ENCODE data around the gene TPM2.

TPM2 gene

GRCh38 chr9:35714579-35715252 lies 25.0 kb upstream of the TPM2 start:
- TF ChIP-seq TAF1 (IDR thresholded peaks at IDR 0.05; ENCODE audit: borderline replicate concordance, insufficient read depth, low read length) (no peak), SIN3A (IDR thresholded peaks at IDR 0.05; ENCODE audit: borderline replicate concordance, insufficient read depth, low read length) (no peak), FOXP2 (optimal IDR thresholded peaks at IDR 0.05; ENCODE audit: borderline replicate concordance, extremely low read depth, extremely low read length, insufficient read depth) (no peak), REST (IDR thresholded peaks at IDR 0.05; ENCODE audit: insufficient read depth in 1 of 2, low read depth in 2 of 2, low read length in 2 of 2) (no peak)

GRCh38 chr9:35714123-35714522 lies 24.4 kb upstream of the TPM2 start:
- TF ChIP-seq FOXP2 (optimal IDR thresholded peaks at IDR 0.05; ENCODE audit: borderline replicate concordance, extremely low read depth, extremely low read length, insufficient read depth) (no peak), POLR2AphosphoS5 (IDR thresholded peaks at IDR 0.05; ENCODE audit: low read depth, low read length) (no peak), REST (IDR thresholded peaks at IDR 0.05; ENCODE audit: insufficient read depth in 1 of 2, low read depth in 2 of 2, low read length in 2 of 2) (no peak), SIN3A (IDR thresholded peaks at IDR 0.05; ENCODE audit: borderline replicate concordance, insufficient read depth, low read length) (no peak), TAF1 (IDR thresholded peaks at IDR 0.05; ENCODE audit: borderline replicate concordance, insufficient read depth, low read length) (no peak)

GRCh38 chr9:35713578-35713977 lies 23.9 kb upstream of the TPM2 start:
- TF ChIP-seq FOXP2 (optimal IDR thresholded peaks at IDR 0.05; ENCODE audit: borderline replicate concordance, extremely low read depth, extremely low read length, insufficient read depth) (no peak), REST (IDR thresholded peaks at IDR 0.05; ENCODE audit: insufficient read depth in 1 of 2, low read depth in 2 of 2, low read length in 2 of 2) (no peak), SIN3A (IDR thresholded peaks at IDR 0.05; ENCODE audit: borderline replicate concordance, insufficient read depth, low read length) (no peak), TAF1 (IDR thresholded peaks at IDR 0.05; ENCODE audit: borderline replicate concordance, insufficient read depth, low read length) (no peak), POLR2AphosphoS5 (IDR thresholded peaks at IDR 0.05; ENCODE audit: low read depth, low read length) (no peak)

GRCh38 chr9:35712762-35713400 lies 23.2 kb upstream of the TPM2 start:
- no peak for TF ChIP-seq TAF1 (IDR thresholded peaks at IDR 0.05; ENCODE audit: borderline replicate concordance, insufficient read depth, low read length)
- no peak for TF ChIP-seq SIN3A (IDR thresholded peaks at IDR 0.05; ENCODE audit: borderline replicate concordance, insufficient read depth, low read length)
- no peak for TF ChIP-seq POLR2AphosphoS5 (IDR thresholded peaks at IDR 0.05; ENCODE audit: low read depth, low read length)
- no peak for TF ChIP-seq REST (IDR thresholded peaks at IDR 0.05; ENCODE audit: insufficient read depth in 1 of 2, low read depth in 2 of 2, low read length in 2 of 2)
- no peak for TF ChIP-seq FOXP2 (optimal IDR thresholded peaks at IDR 0.05; ENCODE audit: borderline replicate concordance, extremely low read depth, extremely low read length, insufficient read depth)

Measured in PFSK-1 (cell line).